Endothelial cell of umbilical vein (primary cell): ENCODE results near the gene PLEKHG7. TPM values are rescaled to one million over a fixed set of nuclear protein-coding genes. Genes with fewer than 3 reads are reported as not detected.

Experiments
- BruUV-seq: library from RNA; stranded (reverse); fragments of 400-500 nt; replicated peaks from 2 replicates; lab custom pipeline; 2021; lab: Mats Ljungman, UMichigan
- CTCF ChIA-PET: fragments of 300-600, 350-600 bp; sonication (Branson Sonifier 250); formaldehyde crosslinking; loops from one replicate; lab custom pipeline; 2021; ENCODE audit warnings: antibody characterized with exemption, inconsistent platforms; lab: Charles Lee
- POLR2A ChIA-PET: fragments of 300-600, 350-600 bp; sonication (Branson Sonifier 250); formaldehyde crosslinking; loops from one replicate; lab custom pipeline; 2021; ENCODE audit warnings: antibody characterized with exemption, inconsistent platforms; lab: Charles Lee
- DNase-seq: peaks from one replicate; pipeline ENCODE4 v3.0.0-alpha.2; 2011; ENCODE audit warnings: low read depth, low spot score
- FAIRE-seq: peaks from 2 replicates; lab custom pipeline; 2011; peaks lifted over from hg19 to GRCh38; lab: Jason Lieb, UNC
- H2AFZ ChIP-seq: 2 replicates; pipeline ENCODE4 v1.6.0; 2012; ENCODE audit warnings: low read depth, low read length, control low read depth, inconsistent platforms
- H3K27ac ChIP-seq: 2 replicates; pipeline ENCODE4 v1.5.1; 2011; ENCODE audit warnings: low read depth, mild to moderate bottlenecking, control low read depth, low read length, moderate library complexity; ENCODE audit not compliant: insufficient read depth
- H3K27me3 ChIP-seq, 2 experiments: 2 replicates each; pipeline versions ENCODE4 v1.6.0 to v1.6.1; 2011; ENCODE audit warnings: low read length in 2 of 2, mixed read lengths in 1 of 2; ENCODE audit not compliant: control insufficient read depth in 2 of 2, insufficient read depth in 2 of 2
- H3K36me3 ChIP-seq, 2 experiments: 2 replicates in 1 of 2; 3 replicates in 1 of 2; pipeline ENCODE4 v1.5.1; 2011; ENCODE audit warnings: low read length in 2 of 2, mild to moderate bottlenecking in 1 of 2, moderate library complexity in 1 of 2; ENCODE audit not compliant: control insufficient read depth in 2 of 2, insufficient read depth in 2 of 2; ENCODE audit errors: extremely low read depth in 1 of 2
- H3K4me1 ChIP-seq: 3 replicates; pipeline ENCODE4 v1.5.1; 2011; ENCODE audit warnings: mild to moderate bottlenecking, low read length; ENCODE audit not compliant: control insufficient read depth, insufficient read depth; ENCODE audit errors: extremely low read depth
- H3K4me2 ChIP-seq: 2 replicates; pipeline ENCODE4 v1.6.1; 2011; ENCODE audit warnings: low read length, control low read depth, mixed read lengths; ENCODE audit not compliant: insufficient read depth
- H3K4me3 ChIP-seq, 3 experiments: fragments of 200-600 bp in 1 of 3; sonication (generic), shearing (Covaris generic) in 1 of 3; replicated peaks in 1 of 3; 2 replicates each; pipeline ENCODE4 v1.5.1; 2011 to 2016; ENCODE audit warnings: control low read depth in 3 of 3, low read length in 3 of 3, mild to moderate bottlenecking in 2 of 3, inconsistent platforms in 1 of 3, low read depth in 1 of 3, moderate library complexity in 1 of 3; ENCODE audit not compliant: insufficient read depth in 1 of 3
- H3K79me2 ChIP-seq: 2 replicates; pipeline ENCODE4 v1.6.0; 2012; ENCODE audit warnings: low read length, inconsistent platforms; ENCODE audit not compliant: control insufficient read depth, insufficient read depth
- H3K9ac ChIP-seq: replicated peaks from 2 replicates; pipeline ENCODE3; 2011; ENCODE audit warnings: low read length, control low read depth; ENCODE audit not compliant: insufficient read depth; ENCODE audit errors: extremely low read depth
- H3K9me1 ChIP-seq: replicated peaks from 3 replicates; pipeline ENCODE4 v1.6.0; 2011; ENCODE audit warnings: mild to moderate bottlenecking, low read length; ENCODE audit not compliant: control insufficient read depth, insufficient read depth; ENCODE audit errors: extremely low read depth
- H3K9me3 ChIP-seq: replicated peaks from 2 replicates; pipeline ENCODE4 v1.5.1; 2012; ENCODE audit warnings: low read length, inconsistent platforms; ENCODE audit not compliant: control insufficient read depth, insufficient read depth
- H4K20me1 ChIP-seq: replicated peaks from 2 replicates; pipeline ENCODE3; 2011; ENCODE audit warnings: mild to moderate bottlenecking, low read length; ENCODE audit not compliant: control insufficient read depth, insufficient read depth; ENCODE audit errors: extremely low read depth
- EZH2 ChIP-seq: IDR thresholded peaks from 2 replicates; pipeline ENCODE4 v1.6.1; 2012; ENCODE audit warnings: borderline replicate concordance, low read depth, mild to moderate bottlenecking, moderate library complexity, low read length, inconsistent platforms; ENCODE audit not compliant: severe bottlenecking
- FOS ChIP-seq: IDR thresholded peaks from 2 replicates; pipeline ENCODE4 v1.6.1; 2011; ENCODE audit warnings: mild to moderate bottlenecking, low read length, moderate library complexity, borderline replicate concordance; ENCODE audit not compliant: insufficient read depth
- GATA2 ChIP-seq: IDR thresholded peaks from 2 replicates; pipeline ENCODE4 v1.7.0; 2011; ENCODE audit warnings: low read depth, mild to moderate bottlenecking, moderate library complexity, mixed read lengths, low read length; ENCODE audit not compliant: insufficient read length, insufficient read depth
- JUN ChIP-seq: IDR thresholded peaks from 2 replicates; pipeline ENCODE4 v1.6.1; 2011; ENCODE audit warnings: borderline replicate concordance, low read depth; ENCODE audit not compliant: insufficient read length, insufficient read depth
- MYC ChIP-seq: IDR thresholded peaks from one replicate; pipeline ENCODE4 v1.6.1; 2011; ENCODE audit warnings: mild to moderate bottlenecking, low read depth, low read length
- POLR2A ChIP-seq: IDR thresholded peaks from 2 replicates; pipeline ENCODE4 v1.6.1; 2012; ENCODE audit warnings: low read depth, mild to moderate bottlenecking, control low read depth, low read length
- POLR2AphosphoS5 ChIP-seq: IDR thresholded peaks from 2 replicates; pipeline ENCODE4 v1.6.1; 2012; ENCODE audit warnings: low read depth, mild to moderate bottlenecking, control low read depth, low read length, moderate library complexity; ENCODE audit not compliant: insufficient read depth
- dilution Hi-C: fragments of 300-500 bp; cut with MboI; formaldehyde crosslinking; loops from one replicate; pipeline ENCODE4 v1.15.0; 2019; ENCODE audit warnings: low sequenced_read_pairs; ENCODE audit not compliant: extremely low pct_ligation_motif_present
- intact Hi-C: fragments of 100-400 bp; cut with micrococcal nuclease; formaldehyde crosslinking; loops from one replicate; pipeline ENCODE4 v1.10.0; 2022
- polyA plus RNA-seq, 4 experiments: library from polyadenylated mRNA; depleted of rRNA in 3 of 4; stranded (reverse) in 3 of 4; unstranded in 1 of 4; fragments of >200 nt; gene quantifications; 2 replicates each; pipeline versions ENCODE4 v1.2.1 to v1.2.3, GENCODE V29; 2011 to 2012; ENCODE audit warnings: missing spikeins in 1 of 4
- total RNA-seq: library from RNA; stranded (reverse); gene quantifications from 2 replicates; pipeline ENCODE4 v1.2.3, GENCODE V29; 2021
- TF ChIP-seq, protein P1 (sequence below): IDR thresholded peaks from 2 replicates; pipeline ENCODE4 v1.6.1; 2011; ENCODE audit not compliant: insufficient read depth, insufficient read length
- TF ChIP-seq, protein P2 (sequence below), 2 donors: IDR thresholded peaks; 1 replicate in 1 of 2; 2 replicates in 1 of 2; pipeline ENCODE4 v1.5.1; 2011; ENCODE audit warnings: low read length in 2 of 2, mild to moderate bottlenecking in 2 of 2, moderate library complexity in 2 of 2, control low read depth in 1 of 2, inconsistent platforms in 1 of 2, low read depth in 1 of 2; ENCODE audit not compliant: insufficient read depth in 1 of 2; ENCODE audit errors: extremely low read depth in 1 of 2

The PLEKHG7 gene
- total and polyA plus RNA-seq, 2 donors (not counting 3 experiments of a cell fraction or from before 2014, with no cell fraction given), result not detected

DNA sequence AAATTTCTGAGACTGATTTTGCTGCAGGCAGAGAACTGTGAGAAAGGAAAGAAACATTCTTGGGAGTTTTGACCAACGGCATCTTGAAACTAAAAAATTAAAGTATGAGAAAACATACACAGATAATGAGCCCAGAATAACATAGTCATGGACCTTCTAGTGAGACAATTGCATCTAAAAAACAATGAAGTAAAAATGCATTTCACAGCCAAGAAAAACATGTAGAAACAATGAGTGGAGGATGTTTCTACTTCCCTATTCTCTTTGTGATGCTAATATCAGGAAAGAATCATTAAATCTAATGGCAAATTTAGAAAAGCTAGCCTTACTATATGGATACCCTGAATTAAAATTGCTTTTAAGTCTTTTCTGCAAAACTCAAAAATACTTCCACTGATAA lies 12.2 kb upstream of the PLEKHG7 start:
- Histone ChIP-seq H3K9ac (no peak overlapping the region), H3K4me1 (peaks cover 4% of the 10 kb centered on the region), H2AFZ (no peak overlapping the region), H3K36me3 (no peaks in the 10 kb centered on the region), H3K9me1 (no peaks in the 10 kb centered on the region), H3K9me3 (no peaks in the 10 kb centered on the region), H3K79me2 (no peaks in the 10 kb centered on the region), H3K27ac (no peak overlapping the region), H3K27me3 (no peaks in the 10 kb centered on the region), H3K4me3 (no peak overlapping the region), H4K20me1 (no peaks in the 10 kb centered on the region), H3K4me2 (peak overlapping the region; percentile 12)
- DNase-seq (peak; percentile 56), FAIRE-seq (no peak)
- ChIA-PET CTCF (no interaction called here), POLR2A (no interaction called here)
- dilution Hi-C loops (no loop called here), intact Hi-C loops (no loop called here)
- no TSS peak for BruUV-seq
- TF ChIP-seq MYC (no peak), EZH2 (no peak), GATA2 (no peak), JUN (no peak), FOS (no peak), POLR2A (no peak), POLR2AphosphoS5 (no peak)
- TF ChIP-seq, protein P1, sequence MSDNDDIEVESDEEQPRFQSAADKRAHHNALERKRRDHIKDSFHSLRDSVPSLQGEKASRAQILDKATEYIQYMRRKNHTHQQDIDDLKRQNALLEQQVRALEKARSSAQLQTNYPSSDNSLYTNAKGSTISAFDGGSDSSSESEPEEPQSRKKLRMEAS, result no peak
- TF ChIP-seq, protein P2, sequence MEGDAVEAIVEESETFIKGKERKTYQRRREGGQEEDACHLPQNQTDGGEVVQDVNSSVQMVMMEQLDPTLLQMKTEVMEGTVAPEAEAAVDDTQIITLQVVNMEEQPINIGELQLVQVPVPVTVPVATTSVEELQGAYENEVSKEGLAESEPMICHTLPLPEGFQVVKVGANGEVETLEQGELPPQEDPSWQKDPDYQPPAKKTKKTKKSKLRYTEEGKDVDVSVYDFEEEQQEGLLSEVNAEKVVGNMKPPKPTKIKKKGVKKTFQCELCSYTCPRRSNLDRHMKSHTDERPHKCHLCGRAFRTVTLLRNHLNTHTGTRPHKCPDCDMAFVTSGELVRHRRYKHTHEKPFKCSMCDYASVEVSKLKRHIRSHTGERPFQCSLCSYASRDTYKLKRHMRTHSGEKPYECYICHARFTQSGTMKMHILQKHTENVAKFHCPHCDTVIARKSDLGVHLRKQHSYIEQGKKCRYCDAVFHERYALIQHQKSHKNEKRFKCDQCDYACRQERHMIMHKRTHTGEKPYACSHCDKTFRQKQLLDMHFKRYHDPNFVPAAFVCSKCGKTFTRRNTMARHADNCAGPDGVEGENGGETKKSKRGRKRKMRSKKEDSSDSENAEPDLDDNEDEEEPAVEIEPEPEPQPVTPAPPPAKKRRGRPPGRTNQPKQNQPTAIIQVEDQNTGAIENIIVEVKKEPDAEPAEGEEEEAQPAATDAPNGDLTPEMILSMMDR (IDR thresholded peaks at IDR 0.05; ENCODE audit: extremely low read depth in 1 of 2, insufficient read depth in 1 of 2, low read depth in 1 of 2, low read length in 2 of 2), result no peak
